Panc1 (cell line): Measurements from ENCODE around the gene OTOP2.

Experiments
- CTCF ChIP-seq: fragments of 450-650 bp; IDR thresholded peaks from 2 replicates; pipeline ENCODE4 v1.5.1; 2017; ENCODE audit warnings: mild to moderate bottlenecking
- REST ChIP-seq, 2 experiments: IDR thresholded peaks; 2 replicates each; pipeline ENCODE4 v1.6.1; 2011 to 2012; ENCODE audit warnings: low read depth in 2 of 2, control low read depth in 1 of 2, low read length in 1 of 2, mild to moderate bottlenecking in 1 of 2, moderate library complexity in 1 of 2; ENCODE audit not compliant: insufficient read depth in 1 of 2

GRCh38 chr17:74922172-74922571 is 1.9 kb upstream of the OTOP2 start:
- TF ChIP-seq REST (IDR thresholded peaks at IDR 0.05; ENCODE audit: insufficient read depth in 1 of 2, low read depth in 2 of 2, low read length in 1 of 2) (no peak), CTCF (no peak)
